ENCODE data around the gene GRPEL1.

GRCh38 chr4:7108046-7108625, 40.3 kb upstream of the GRPEL1 start:
- TF ChIP-seq ZNF544 (tag by site-specific recombination; IDR thresholded peaks at IDR 0.05) (no peak), ZNF449 (tag by site-specific recombination; IDR thresholded peaks at IDR 0.05) (no peak), PBX3 (CRISPR knock-in tag; IDR thresholded peaks at IDR 0.05) (no peak), ZBTB7A (tag by site-specific recombination; IDR thresholded peaks at IDR 0.05; ENCODE audit: low read depth) (no peak), ZNF362 (tag by site-specific recombination; IDR thresholded peaks at IDR 0.05) (no peak), ZNF707 (tag by site-specific recombination; IDR thresholded peaks at IDR 0.05) (no peak), ZNF324 (tag by site-specific recombination; IDR thresholded peaks at IDR 0.05) (no peak), SP2 (tag by site-specific recombination; IDR thresholded peaks at IDR 0.05) (no peak), CTCF (tag by site-specific recombination; IDR thresholded peaks at IDR 0.05) (no peak), ZNF302 (tag by site-specific recombination; IDR thresholded peaks at IDR 0.05; ENCODE audit: low read depth) (no peak), ZBTB11 (tag by site-specific recombination; conservative IDR thresholded peaks at IDR 0.05; ENCODE audit: low read depth) (no peak), ZNF610 (tag by site-specific recombination; IDR thresholded peaks at IDR 0.05; ENCODE audit: borderline replicate concordance) (no peak), ZNF621 (tag by site-specific recombination; IDR thresholded peaks at IDR 0.05) (no peak), BCL11B (tag by site-specific recombination; IDR thresholded peaks at IDR 0.05; ENCODE audit: low read depth) (no peak)

Data from HEK293 (cell line).